ENCODE data around the gene ZNF513.
A peak's percentile ranks its signal among the peaks of the same experiment; 100 is the strongest.

ZNF513 gene

GRCh38 chr2:27393225-27393624 is 12.7 kb upstream of the ZNF513 start:
- Mint-ChIP-seq H3K9me3 (no peaks in the 10 kb centered on the region), H3K36me3 (ENCODE audit: low read depth) (peaks cover 23% of the 10 kb centered on the region), H3K4me3 (no peak overlapping the region), H3K27me3 (ENCODE audit: low read depth) (no peaks in the 10 kb centered on the region), H3K4me1 (no peaks in the 10 kb centered on the region), H3K27ac (no peak overlapping the region)
- TF ChIP-seq CTCF (IDR thresholded peaks at IDR 0.05; ENCODE audit: unreplicated experiment in 3 of 3): no peak

GRCh38 chr2:27390822-27391679 is 10.5 kb upstream of the ZNF513 start:
- Mint-ChIP-seq H3K27me3 (ENCODE audit: low read depth) (no peaks in the 10 kb centered on the region), H3K4me1 (no peaks in the 10 kb centered on the region), H3K36me3 (ENCODE audit: low read depth) (peaks cover 24% of the 10 kb centered on the region), H3K27ac (no peak overlapping the region), H3K9me3 (no peaks in the 10 kb centered on the region), H3K4me3 (no peak overlapping the region)
- no peak for TF ChIP-seq CTCF (IDR thresholded peaks at IDR 0.05; ENCODE audit: unreplicated experiment in 3 of 3)

GRCh38 chr2:27381577-27382181 is 1.1 kb upstream of the ZNF513 start:
- peak overlapping the region; percentile 90 to 98 (median 93) for H3K27ac Mint-ChIP-seq
- H3K9me3 Mint-ChIP-seq: no peaks in the 10 kb centered on the region
- TF ChIP-seq CTCF (IDR thresholded peaks at IDR 0.05; ENCODE audit: unreplicated experiment in 3 of 3): no peak
- H3K4me1 Mint-ChIP-seq: peaks cover 25% of the 10 kb centered on the region
- H3K4me3 Mint-ChIP-seq: peak overlapping the region; percentile 87 to 93 (median 90)
- no peaks in the 10 kb centered on the region for H3K27me3 Mint-ChIP-seq (ENCODE audit: low read depth)
- peaks cover 50% of the 10 kb centered on the region for H3K36me3 Mint-ChIP-seq (ENCODE audit: low read depth)

- H3K36me3 Mint-ChIP-seq (ENCODE audit: low read depth): peaks cover 52% of the 10 kb centered on the region
- H3K27ac Mint-ChIP-seq: peak overlapping the region; percentile 90 to 93 (median 93)
- H3K4me1 Mint-ChIP-seq: peaks cover 25% of the 10 kb centered on the region
- TF ChIP-seq CTCF (IDR thresholded peaks at IDR 0.05; ENCODE audit: unreplicated experiment in 3 of 3): no peak
- H3K27me3 Mint-ChIP-seq (ENCODE audit: low read depth): no peaks in the 10 kb centered on the region
- peak overlapping the region; percentile 90 to 93 (median 92) for H3K4me3 Mint-ChIP-seq
- H3K9me3 Mint-ChIP-seq: no peaks in the 10 kb centered on the region
These were observed 503 bp downstream of the ZNF513 start for GRCh38 chr2:27379836-27380625.

- no peaks in the 10 kb centered on the region for H3K27me3 Mint-ChIP-seq (ENCODE audit: low read depth)
- H3K4me1 Mint-ChIP-seq: peaks cover 25% of the 10 kb centered on the region
These were observed 1.1 kb downstream of the ZNF513 start for GRCh38 chr2:27379383-27379835.

More at GRCh38 chr2:27379383-27379835, 1.1 kb downstream of the ZNF513 start:
- peak overlapping the region; percentile 90 to 93 (median 93) for H3K27ac Mint-ChIP-seq
- no peaks in the 10 kb centered on the region for H3K9me3 Mint-ChIP-seq
- peak overlapping the region; percentile 90 to 93 (median 92) for H3K4me3 Mint-ChIP-seq
- H3K36me3 Mint-ChIP-seq (ENCODE audit: low read depth): peaks cover 54% of the 10 kb centered on the region
- no peak for TF ChIP-seq CTCF (IDR thresholded peaks at IDR 0.05; ENCODE audit: unreplicated experiment in 3 of 3)
